LoVo (cell line): ENCODE measurements around the gene CCDC91.
A peak's percentile ranks its signal among the peaks of the same experiment; 100 is the strongest.
"Not testable (repeated sequence)": the region's sequence is repeated elsewhere in the genome, so short reads cannot be mapped to it uniquely, and the experiment has no call there.

Source experiments
- DNase-seq: peaks from one replicate; pipeline ENCODE4 v3.0.0-alpha.2; 2016; ENCODE audit warnings: low spot score

Gene CCDC91

GRCh38 chr12:28234444-28234843 lies 44.2 kb downstream of the CCDC91 start:
- no peak for DNase-seq

DNA sequence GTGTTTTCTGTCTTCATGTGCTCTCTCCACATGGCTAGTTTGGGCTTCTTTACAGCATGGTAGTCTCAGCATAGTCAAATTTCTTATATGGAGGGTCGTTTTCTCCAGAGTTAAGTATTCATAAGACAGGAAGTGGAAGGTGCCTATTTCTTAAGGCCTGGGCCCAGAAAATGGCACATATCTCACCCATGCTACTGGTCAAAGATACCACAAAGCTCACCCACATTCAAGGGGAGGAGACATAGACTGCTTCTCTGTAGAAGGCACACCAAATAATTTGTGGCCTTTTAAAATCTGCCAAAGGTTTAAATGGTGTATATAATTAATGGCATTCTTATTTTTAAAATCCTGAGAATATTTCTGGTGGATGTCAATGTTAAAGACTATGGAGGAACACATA lies 44.8 kb downstream of the CCDC91 start:
- DNase-seq = no peak

DNA sequence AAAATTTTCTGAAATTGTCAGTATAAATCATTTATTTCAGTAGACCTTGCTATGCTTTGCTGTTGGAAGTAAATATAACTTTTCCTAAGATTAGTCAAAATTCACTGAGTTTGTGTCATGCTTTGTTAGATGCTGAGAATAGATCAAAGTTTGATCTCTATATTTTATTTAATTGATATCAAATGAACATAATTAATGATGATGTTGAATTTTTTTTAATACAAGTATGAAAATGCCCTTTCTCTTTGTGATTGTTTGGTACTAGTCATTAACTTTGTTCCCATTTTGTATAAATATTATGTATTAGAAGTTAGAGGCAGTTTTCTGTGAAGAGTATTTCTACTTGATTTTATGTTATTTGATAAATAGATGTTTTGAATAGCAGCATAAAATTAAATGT lies 45.7 kb downstream of the CCDC91 start:
- DNase-seq = no peak

DNA sequence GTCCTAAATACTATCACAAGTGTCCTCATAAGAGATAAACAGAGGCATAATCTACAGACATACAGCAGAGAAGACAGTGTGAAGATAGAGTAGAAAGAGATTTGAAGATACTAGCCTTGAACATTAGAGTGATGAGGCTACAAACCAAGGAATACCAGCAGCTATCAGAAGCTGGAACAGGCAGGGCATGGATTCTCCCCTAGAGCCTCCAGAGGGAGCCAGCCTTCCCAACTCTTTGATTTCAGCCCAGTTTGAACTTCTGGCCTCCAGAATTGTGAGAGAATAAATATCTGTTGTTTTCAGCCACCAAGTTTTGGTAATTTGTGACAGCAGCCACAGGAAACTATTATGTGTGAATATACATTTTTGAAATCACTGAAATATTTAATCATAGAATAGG lies 47.2 kb downstream of the CCDC91 start:
- DNase-seq = no peak

DNA sequence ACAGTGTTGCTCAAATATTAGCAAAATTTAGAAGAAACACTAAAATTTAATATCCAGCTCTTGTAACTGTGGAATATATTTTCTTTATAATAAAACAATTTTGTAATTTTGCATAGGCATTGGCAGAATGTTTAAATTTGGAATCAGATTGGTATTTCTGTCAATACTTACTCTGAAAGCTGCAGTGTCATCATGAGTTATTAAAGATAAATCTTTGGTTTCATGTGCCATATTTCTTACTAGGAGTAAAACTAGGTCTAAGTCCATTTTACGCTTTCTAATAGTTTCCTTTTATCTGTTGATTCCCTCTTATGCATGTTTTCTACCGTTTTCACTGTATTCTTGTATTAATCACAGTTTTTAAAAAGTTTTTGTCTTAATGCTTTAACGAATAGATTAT lies 49.7 kb downstream of the CCDC91 start:
- DNase-seq = no peak

DNA sequence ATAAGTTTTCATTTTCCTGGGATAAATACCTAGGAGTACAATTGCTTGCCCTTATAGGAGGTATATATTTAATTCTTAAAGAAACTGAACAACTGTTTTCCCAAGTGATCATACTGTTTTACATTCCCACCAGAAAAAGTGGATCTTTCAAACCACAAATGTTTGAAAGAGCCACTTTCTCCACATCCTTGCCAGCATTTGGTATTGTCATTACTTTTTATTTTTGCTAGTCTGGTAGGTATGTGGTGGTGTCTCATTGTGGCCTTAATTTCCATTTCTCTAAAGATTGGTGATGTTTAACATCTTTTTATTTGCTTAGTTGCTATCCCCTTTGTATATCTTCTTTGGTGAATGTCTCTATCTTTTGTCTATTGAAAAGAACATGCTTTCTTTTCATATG lies 50.6 kb downstream of the CCDC91 start:
- DNase-seq = no peak

DNA sequence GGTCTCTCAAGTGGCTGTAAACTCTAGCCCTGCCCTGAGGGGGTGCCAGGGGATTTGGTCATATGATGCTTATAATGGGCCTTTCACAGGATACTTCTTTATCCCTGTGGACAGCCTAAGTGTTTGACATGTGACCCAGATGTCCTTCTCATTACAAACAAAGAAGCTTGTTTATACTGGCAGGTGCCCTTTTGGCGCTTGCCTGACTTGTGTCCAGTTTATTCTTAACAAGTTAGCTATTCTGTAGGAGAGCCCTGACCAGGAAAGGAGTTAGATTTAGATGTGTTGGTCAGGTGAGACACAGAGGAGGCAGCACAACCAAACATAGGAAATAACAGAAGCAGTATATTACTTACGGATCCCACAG lies 51.9 kb downstream of the CCDC91 start:
- DNase-seq = no peak

- peak; percentile 8 for DNase-seq
These were observed 52.4 kb downstream of the CCDC91 start for GRCh38 chr12:28242496-28243309.

GRCh38 chr12:28243310-28243633 lies 53.0 kb downstream of the CCDC91 start:
- no peak for DNase-seq

- DNase-seq = no peak
These were observed 57.5 kb downstream of the CCDC91 start for GRCh38 chr12:28247806-28248205.

DNA sequence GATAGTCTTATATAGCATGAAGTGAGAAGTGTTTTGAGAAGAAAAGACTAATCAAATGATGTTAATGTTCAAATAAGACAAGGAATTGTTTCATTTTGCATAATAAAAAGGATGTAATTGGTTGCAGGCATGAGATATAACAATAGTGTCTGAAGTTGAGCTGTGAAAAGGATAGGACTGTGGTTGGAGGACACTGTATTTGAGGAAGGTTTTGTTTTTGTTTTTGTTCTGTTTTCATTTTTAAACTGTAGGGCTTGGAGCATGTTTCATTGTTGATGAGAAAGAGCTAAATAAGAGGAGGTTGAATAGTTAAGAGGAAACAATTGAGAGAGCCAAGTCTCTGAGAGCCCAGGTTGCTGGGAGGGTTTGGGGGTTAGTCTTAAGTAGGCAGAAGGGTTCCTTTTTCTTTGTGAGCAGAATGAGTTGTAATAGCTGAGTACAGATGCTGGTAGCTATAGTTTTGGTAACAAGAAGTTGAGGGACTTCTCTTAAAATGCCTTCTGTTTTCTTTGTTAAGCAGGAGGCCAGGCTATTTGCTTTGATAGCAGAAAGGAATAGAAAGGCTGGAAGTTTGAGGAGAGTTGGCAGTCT lies 58.4 kb downstream of the CCDC91 start:
- no peak for DNase-seq

DNA sequence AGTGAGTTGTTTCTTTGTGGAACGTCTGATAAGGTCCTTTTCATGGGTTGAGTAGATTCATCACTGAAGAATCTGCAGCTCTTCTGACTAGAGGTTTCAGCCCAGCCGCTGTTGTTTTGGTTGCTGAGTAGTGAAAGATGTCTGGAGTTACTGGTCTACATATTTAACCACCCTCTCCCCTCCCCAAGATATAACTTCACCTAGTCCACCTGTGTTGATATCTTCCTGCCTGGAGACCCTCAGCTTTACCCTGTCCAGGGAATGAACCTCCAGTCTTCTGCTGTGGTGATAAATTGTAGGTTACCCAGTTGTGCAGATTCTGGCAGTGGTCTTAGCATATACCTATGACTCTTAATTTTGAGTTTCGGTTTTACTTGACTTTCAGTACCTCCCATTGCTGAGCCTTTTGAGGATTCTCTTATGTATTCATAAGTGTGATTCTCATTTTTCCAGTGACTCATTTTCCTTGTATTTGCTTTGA lies 62.9 kb downstream of the CCDC91 start:
- DNase-seq = no peak

- no peak for DNase-seq
These were observed 67.2 kb downstream of the CCDC91 start for GRCh38 chr12:28257411-28257810.

- no peak for DNase-seq
These were observed 68.7 kb downstream of the CCDC91 start for GRCh38 chr12:28258998-28259397.

DNA sequence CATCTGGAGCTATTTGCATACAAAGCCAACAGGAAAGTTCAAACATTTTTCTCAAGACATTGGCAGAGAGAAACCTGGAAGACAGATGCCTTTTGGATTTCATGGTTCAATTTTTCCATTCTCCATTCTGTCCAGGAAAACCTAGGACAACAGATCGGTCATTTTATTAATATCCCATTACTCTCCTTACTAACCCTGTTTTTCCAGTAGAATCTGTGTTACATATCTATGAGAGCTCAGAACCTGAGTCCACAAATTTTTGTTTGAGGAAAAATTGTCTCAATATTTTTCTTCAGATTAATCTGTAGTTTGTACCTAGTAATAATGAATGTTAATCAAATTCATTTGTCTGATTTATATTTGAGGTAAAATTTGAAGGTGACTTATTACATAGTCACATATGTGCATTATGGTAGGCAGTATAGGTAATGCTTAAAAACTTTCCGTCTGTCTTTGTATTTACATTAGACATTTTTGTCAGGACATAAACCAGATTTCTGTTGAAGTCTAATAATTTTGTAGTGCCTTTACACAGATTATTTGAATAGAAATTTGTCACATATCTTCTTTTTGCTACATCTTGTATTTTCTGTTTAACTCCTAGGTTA lies 75.3 kb downstream of the CCDC91 start:
- no peak for DNase-seq

GRCh38 chr12:28267920-28268607 lies 77.8 kb downstream of the CCDC91 start:
- not testable (repeated sequence) for DNase-seq

DNA sequence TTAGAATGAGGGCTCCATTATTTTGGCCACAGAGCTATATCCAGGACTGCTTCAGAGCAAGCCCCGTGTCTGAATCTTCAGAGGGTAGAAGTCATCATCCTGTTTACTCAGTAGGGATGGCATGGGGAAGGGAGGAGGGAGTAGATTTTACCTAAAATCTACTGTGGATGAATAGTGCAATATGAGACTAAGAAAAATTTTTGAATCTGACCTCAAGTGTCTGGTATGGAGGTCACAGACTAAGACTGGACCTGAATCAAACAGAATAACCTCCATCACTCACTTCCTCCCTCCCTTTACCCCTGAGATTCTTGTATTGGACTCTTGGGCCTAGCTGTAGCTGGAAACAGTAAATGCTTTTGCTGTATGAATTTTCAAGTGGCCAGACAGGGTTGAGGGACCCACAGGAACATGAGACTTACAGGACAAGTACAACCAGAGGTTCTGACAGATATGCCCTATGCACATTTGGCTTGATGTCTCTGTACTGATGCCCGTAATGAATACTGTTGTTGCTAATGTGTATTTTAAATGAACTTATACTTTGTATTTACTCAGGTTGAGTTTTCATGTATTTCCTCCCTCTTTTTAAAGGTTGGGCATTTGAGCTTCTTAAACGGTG lies 78.5 kb downstream of the CCDC91 start:
- DNase-seq = no peak

DNA sequence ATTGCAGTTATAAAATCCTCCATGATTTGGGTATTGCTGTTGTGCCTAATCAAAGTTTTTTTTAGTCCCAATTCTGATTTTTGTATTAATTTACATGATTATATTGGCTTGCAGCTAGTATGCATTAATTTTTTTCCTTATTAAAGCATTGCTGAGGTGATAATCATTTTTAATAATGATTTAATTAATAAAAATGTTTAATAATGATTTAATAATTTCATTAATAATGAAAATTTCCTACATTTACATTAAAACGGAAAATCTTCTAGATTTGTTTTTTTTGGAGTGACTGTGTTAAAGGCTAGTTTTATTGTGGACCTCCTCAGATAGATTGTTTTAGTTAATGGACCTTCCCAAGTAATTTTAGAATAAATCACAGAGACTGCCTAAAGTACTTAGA lies 79.6 kb downstream of the CCDC91 start:
- no peak for DNase-seq

DNA sequence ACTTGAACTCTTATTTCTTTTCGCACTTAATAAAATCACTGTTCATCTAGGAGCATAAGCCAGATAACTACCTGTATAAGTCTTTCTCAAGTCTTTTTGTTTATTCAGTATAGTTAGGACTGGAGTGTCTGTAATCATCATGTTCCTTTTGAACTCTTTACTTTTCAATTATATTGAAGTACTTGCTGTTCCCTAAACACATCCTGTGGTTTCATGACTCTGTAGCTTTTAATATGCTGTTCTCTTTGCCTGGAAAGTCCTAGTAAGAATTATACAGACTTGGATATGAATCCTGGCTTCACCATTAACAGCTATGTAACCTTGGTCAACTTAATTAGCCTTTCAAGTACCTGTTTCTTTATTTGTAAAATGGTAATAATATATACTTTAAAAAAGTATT lies 88.2 kb downstream of the CCDC91 start:
- no peak for DNase-seq

GRCh38 chr12:28278960-28279359 lies 88.7 kb downstream of the CCDC91 start:
- no peak for DNase-seq

GRCh38 chr12:28286352-28286751 lies 96.1 kb downstream of the CCDC91 start:
- no peak for DNase-seq

- no peak for DNase-seq
These were observed 100.0 kb downstream of the CCDC91 start for GRCh38 chr12:28290262-28290661.

GRCh38 chr12:28292699-28293098 lies 102.4 kb downstream of the CCDC91 start:
- DNase-seq = no peak
